ENCODE data around the gene CHGA. TPM values are rescaled to one million over a fixed set of nuclear protein-coding genes. Genes with fewer than 3 reads are reported as not detected.

CHGA gene
- total RNA-seq, 1 experiment from 2014 or later = not detected

- intact Hi-C loops (cut with micrococcal nuclease; ENCODE audit: unreplicated experiment) = no loop called here
- Histone ChIP-seq H4K20me1 (ENCODE audit: insufficient read depth) (no peaks in the 10 kb centered on the region), H2AFZ (no peak overlapping the region), H3K9me2 (ENCODE audit: insufficient read depth) (no peaks in the 10 kb centered on the region), H3K4me3 (no peak overlapping the region), H3K4me2 (no peak overlapping the region), H3K9me3 (ENCODE audit: insufficient read depth, low read depth) (no peaks in the 10 kb centered on the region), H3F3A (ENCODE audit: insufficient read depth, low read depth) (no peaks in the 10 kb centered on the region; the same call in 1 of the 2 replicates), H3K4me1 (replicated peaks; ENCODE audit: insufficient read depth) (no peaks in the 10 kb centered on the region), H3K27ac (no peak overlapping the region), H3K36me3 (ENCODE audit: low read depth) (no peaks in the 10 kb centered on the region), H3K27me3 (ENCODE audit: insufficient read depth, low read depth) (no peaks in the 10 kb centered on the region), H3K79me2 (ENCODE audit: low read depth) (no peaks in the 10 kb centered on the region)
- DNase-seq = no peak
- POLR2A ChIA-PET (ENCODE audit: unreplicated experiment) = interaction anchor here (0.6 kb wide), 1 partner anchor 65 kb away, joined by 3 read pairs; no protein-coding TSS in a partner anchor
- no peak for TF ChIP-seq EZH2 (IDR thresholded peaks at IDR 0.05; ENCODE audit: low read depth)
- no peak for TF ChIP-seq CTCF (conservative IDR thresholded peaks at IDR 0.05)
- no TSS peak for BruUV-seq (replicated peaks)
- CTCF ChIA-PET = no interaction called here
Observed at GRCh38 chr14:92954933-92955332, 32.0 kb downstream of the CHGA start.

GRCh38 chr14:92955381-92955780, 32.4 kb downstream of the CHGA start:
- CTCF ChIA-PET = interaction anchor here (0.6 kb wide), 1 partner anchor 178 kb away, joined by 7 read pairs; no protein-coding TSS in a partner anchor
- POLR2A ChIA-PET (ENCODE audit: unreplicated experiment) = interaction anchor here (0.6 kb wide), 1 partner anchor 64 kb away, joined by 3 read pairs; no protein-coding TSS in a partner anchor
- TF ChIP-seq EZH2 (IDR thresholded peaks at IDR 0.05; ENCODE audit: low read depth) (no peak), CTCF (conservative IDR thresholded peaks at IDR 0.05) (no peak)
- Histone ChIP-seq H3K4me3 (no peak overlapping the region), H3K27me3 (ENCODE audit: insufficient read depth, low read depth) (no peaks in the 10 kb centered on the region), H3K4me1 (replicated peaks; ENCODE audit: insufficient read depth) (no peaks in the 10 kb centered on the region), H4K20me1 (ENCODE audit: insufficient read depth) (no peaks in the 10 kb centered on the region), H3F3A (ENCODE audit: insufficient read depth, low read depth) (no peaks in the 10 kb centered on the region; the same call in 1 of the 2 replicates), H3K36me3 (ENCODE audit: low read depth) (no peaks in the 10 kb centered on the region), H3K9me2 (ENCODE audit: insufficient read depth) (no peaks in the 10 kb centered on the region), H3K4me2 (no peak overlapping the region), H3K9me3 (ENCODE audit: insufficient read depth, low read depth) (no peaks in the 10 kb centered on the region), H2AFZ (no peak overlapping the region), H3K79me2 (ENCODE audit: low read depth) (no peaks in the 10 kb centered on the region), H3K27ac (no peak overlapping the region)
- BruUV-seq (replicated peaks) = no TSS peak
- DNase-seq = no peak
- intact Hi-C loops (cut with micrococcal nuclease; ENCODE audit: unreplicated experiment) = no loop called here

- no peak overlapping the region for H3K4me2 ChIP-seq
- ChIA-PET CTCF (no interaction called here), POLR2A (ENCODE audit: unreplicated experiment) (no interaction called here)
- H3K27me3 ChIP-seq (ENCODE audit: insufficient read depth, low read depth) = no peaks in the 10 kb centered on the region
- no peak overlapping the region for H3K4me3 ChIP-seq
- H3K79me2 ChIP-seq (ENCODE audit: low read depth) = no peaks in the 10 kb centered on the region
- H3K27ac ChIP-seq = no peak overlapping the region
- H3K36me3 ChIP-seq (ENCODE audit: low read depth) = no peaks in the 10 kb centered on the region
- DNase-seq = no peak
- H4K20me1 ChIP-seq (ENCODE audit: insufficient read depth) = no peaks in the 10 kb centered on the region
- no peak overlapping the region for H2AFZ ChIP-seq
- BruUV-seq (replicated peaks) = no TSS peak
- no peaks in the 10 kb centered on the region for H3K9me3 ChIP-seq (ENCODE audit: insufficient read depth, low read depth)
- no peaks in the 10 kb centered on the region for H3F3A ChIP-seq (ENCODE audit: insufficient read depth, low read depth)
- H3K9me2 ChIP-seq (ENCODE audit: insufficient read depth) = no peaks in the 10 kb centered on the region
- intact Hi-C loops (cut with micrococcal nuclease; ENCODE audit: unreplicated experiment) = no loop called here
- TF ChIP-seq EZH2 (IDR thresholded peaks at IDR 0.05; ENCODE audit: low read depth) (no peak), CTCF (conservative IDR thresholded peaks at IDR 0.05) (no peak)
- H3K4me1 ChIP-seq (replicated peaks; ENCODE audit: insufficient read depth) = no peaks in the 10 kb centered on the region
Observed at GRCh38 chr14:92956961-92957360, 34.0 kb downstream of the CHGA start.

Measured in PC-9 (cell line).